Hepatocyte (in vitro differentiated cells): ENCODE results near the gene CCNG2.

Source experiments
- CTCF ChIP-seq: fragments of 200-600 bp; sonication (generic); IDR thresholded peaks from 2 replicates; pipeline ENCODE4 v1.5.1; 2016; ENCODE audit warnings: antibody characterized with exemption, mild to moderate bottlenecking; ENCODE audit not compliant: poor library complexity
- EZH2 ChIP-seq: fragments of 200-600 bp; sonication (generic); IDR thresholded peaks from 2 replicates; pipeline ENCODE4 v1.6.1; 2016; ENCODE audit warnings: antibody characterized with exemption, mild to moderate bottlenecking, borderline replicate concordance
- EZH2phosphoT487 ChIP-seq: fragments of 200-600 bp; sonication (generic); IDR thresholded peaks from one replicate; pipeline ENCODE4 v1.6.1; 2018; ENCODE audit warnings: antibody characterized with exemption, mild to moderate bottlenecking, low read depth, moderate library complexity; ENCODE audit not compliant: unreplicated experiment, severe bottlenecking

- no peak for TF ChIP-seq CTCF
- no peak for TF ChIP-seq EZH2
- no peak for TF ChIP-seq EZH2phosphoT487
These were observed 32.4 kb upstream of the CCNG2 start for GRCh38 chr4:77124576-77124975.
